ENCODE measurements around the gene CXCL17.
A peak's percentile ranks its signal among the peaks of the same experiment; 100 is the strongest.

CXCL17 gene

DNA sequence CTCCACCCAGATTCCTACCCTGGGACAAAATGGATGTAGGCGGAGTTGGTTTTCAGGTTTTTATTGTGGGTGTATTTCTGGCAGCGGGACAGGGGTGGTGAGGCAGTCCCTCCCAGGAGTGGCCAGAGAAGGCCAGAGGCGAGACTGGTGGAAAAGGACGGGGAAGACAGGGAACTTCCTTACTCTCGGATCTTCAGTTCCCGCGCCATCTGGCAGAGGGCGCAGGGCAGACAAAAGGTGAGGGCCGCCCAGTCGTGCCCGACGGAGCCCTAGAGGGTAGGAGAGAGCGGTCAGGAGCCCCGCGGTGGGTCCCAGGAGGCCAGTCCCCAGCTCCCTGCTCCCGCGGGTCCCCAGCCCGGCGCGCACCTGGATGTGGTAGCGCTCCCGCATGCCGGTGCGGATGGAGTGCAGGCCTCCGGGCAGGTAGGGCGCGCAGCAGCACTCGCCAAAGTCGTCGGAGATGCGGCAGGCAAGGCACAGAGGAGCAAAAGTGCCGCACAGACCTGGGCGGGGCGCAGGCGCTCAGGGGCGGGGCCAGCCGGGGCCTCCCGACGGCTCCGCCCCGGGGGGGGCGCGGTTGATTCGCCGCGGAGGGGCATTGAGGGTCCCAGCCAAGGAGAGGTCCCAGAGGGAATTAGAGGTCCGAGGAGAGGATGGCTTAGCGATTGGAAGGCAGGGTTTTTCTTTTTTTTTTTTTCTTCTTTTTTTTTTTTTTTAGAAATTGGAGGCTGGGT, 55.6 kb downstream of the CXCL17 start:
- peaks cover 11 to 16% of the 10 kb centered on the region in 2 experiments for H3K4me1 ChIP-seq (ENCODE audit: control insufficient read depth in 1 of 2, insufficient read depth in 1 of 2, low read depth in 1 of 2, low read length in 1 of 2)
- TF ChIP-seq, protein P1, sequence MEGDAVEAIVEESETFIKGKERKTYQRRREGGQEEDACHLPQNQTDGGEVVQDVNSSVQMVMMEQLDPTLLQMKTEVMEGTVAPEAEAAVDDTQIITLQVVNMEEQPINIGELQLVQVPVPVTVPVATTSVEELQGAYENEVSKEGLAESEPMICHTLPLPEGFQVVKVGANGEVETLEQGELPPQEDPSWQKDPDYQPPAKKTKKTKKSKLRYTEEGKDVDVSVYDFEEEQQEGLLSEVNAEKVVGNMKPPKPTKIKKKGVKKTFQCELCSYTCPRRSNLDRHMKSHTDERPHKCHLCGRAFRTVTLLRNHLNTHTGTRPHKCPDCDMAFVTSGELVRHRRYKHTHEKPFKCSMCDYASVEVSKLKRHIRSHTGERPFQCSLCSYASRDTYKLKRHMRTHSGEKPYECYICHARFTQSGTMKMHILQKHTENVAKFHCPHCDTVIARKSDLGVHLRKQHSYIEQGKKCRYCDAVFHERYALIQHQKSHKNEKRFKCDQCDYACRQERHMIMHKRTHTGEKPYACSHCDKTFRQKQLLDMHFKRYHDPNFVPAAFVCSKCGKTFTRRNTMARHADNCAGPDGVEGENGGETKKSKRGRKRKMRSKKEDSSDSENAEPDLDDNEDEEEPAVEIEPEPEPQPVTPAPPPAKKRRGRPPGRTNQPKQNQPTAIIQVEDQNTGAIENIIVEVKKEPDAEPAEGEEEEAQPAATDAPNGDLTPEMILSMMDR (IDR thresholded peaks at IDR 0.05) = peak; percentile 63
- no peaks in the 10 kb centered on the region for H3K36me3 ChIP-seq
- H3K4me3 ChIP-seq (ENCODE audit: low read depth in 1 of 2, low read length in 1 of 2) = peak overlapping the region; percentile 53 to 61
- no peaks in the 10 kb centered on the region for H3K9me3 ChIP-seq
- peaks cover 38% of the 10 kb centered on the region for H3K27me3 ChIP-seq
- peak overlapping the region; percentile 70 for H3K27ac ChIP-seq

DNA sequence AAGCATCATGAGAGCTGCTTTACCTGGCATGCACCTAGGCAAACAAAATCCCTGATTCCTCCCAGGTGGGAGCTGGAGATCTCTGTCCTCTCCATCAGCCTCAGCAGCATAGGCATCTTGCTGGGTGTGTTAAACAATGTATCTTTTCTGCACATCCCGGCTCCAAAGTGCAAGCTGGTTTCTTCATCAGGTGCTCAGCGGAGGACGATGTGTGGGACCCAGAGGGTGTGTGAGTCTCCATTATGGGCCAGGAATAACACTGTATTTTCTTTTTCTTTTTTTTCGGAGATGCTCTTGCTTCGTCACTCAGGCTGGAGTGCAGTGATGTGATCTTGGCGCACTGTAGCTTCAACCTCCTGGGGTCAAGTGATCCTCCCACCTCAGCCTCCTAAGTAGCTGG, 62.6 kb downstream of the CXCL17 start:
- TF ChIP-seq, protein P1 (IDR thresholded peaks at IDR 0.05) = no peak
- Histone ChIP-seq H3K27ac (no peak overlapping the region), H3K36me3 (no peaks in the 10 kb centered on the region), H3K27me3 (peaks cover 41% of the 10 kb centered on the region), H3K4me3 (ENCODE audit: low read depth in 1 of 2, low read length in 1 of 2) (no peak overlapping the region), H3K9me3 (no peaks in the 10 kb centered on the region), H3K4me1 (ENCODE audit: control insufficient read depth in 1 of 2, insufficient read depth in 1 of 2, low read depth in 1 of 2, low read length in 1 of 2) (no peaks in the 10 kb centered on the region)
